Measurements from ENCODE around the gene ATP9A. TPM values are rescaled to one million over a fixed set of nuclear protein-coding genes. Genes with fewer than 3 reads are reported as not detected.

The ATP9A gene
- total and polyA plus RNA-seq, 2 of the 4 experiments (the other 2 are of a cell fraction) = 10.6 to 22.4 TPM

- Histone ChIP-seq H3K9me1 (ENCODE audit: insufficient read depth, low read length) (peaks cover 6% of the 10 kb centered on the region), H3K27ac (ENCODE audit: insufficient read depth, low read length) (peak overlapping the region; percentile 17), H3K18ac (ENCODE audit: low read depth, low read length) (no peak overlapping the region), H3K4me1 (ENCODE audit: control insufficient read depth, insufficient read depth, low read length) (peaks cover 14% of the 10 kb centered on the region), H3K27me3 (ENCODE audit: control insufficient read depth, insufficient read depth, low read length) (no peaks in the 10 kb centered on the region), H2BK120ac (ENCODE audit: low read depth, low read length) (peak overlapping the region; percentile 67), H3K79me1 (ENCODE audit: low read depth in 1 of 2, low read length in 2 of 2) (peaks cover 0 to 25% of the 10 kb centered on the region in 2 experiments; a peak in 2 of 4 replicates), H2BK20ac (ENCODE audit: low read depth, low read length) (peak overlapping the region; percentile 77), H3K9ac (ENCODE audit: low read depth, low read length) (no peak overlapping the region), H2AK5ac (ENCODE audit: low read depth, low read length) (peak overlapping the region; percentile 92), H2AFZ (replicated peaks; ENCODE audit: low read length, poor library complexity) (peak overlapping the region; percentile 79), H3K9me3 (ENCODE audit: control insufficient read depth, insufficient read depth, low read length) (no peaks in the 10 kb centered on the region), H3K56ac (ENCODE audit: extremely low read depth, insufficient read depth, low read length) (no peak overlapping the region), H3K36me3 (ENCODE audit: control insufficient read depth, insufficient read depth, low read length) (no peaks in the 10 kb centered on the region; the same call in 1 of the 2 replicates), H4K20me1 (ENCODE audit: insufficient read depth, low read length) (no peaks in the 10 kb centered on the region), H2AK9ac (replicated peaks; ENCODE audit: low read depth, low read length, poor library complexity) (no peak overlapping the region), H3K14ac (replicated peaks; ENCODE audit: low read depth, low read length) (peak overlapping the region; percentile 61; the same call in 1 of the 2 replicates), H3K23ac (ENCODE audit: low read depth, low read length) (no peak overlapping the region), H2BK15ac (ENCODE audit: low read depth, low read length) (peak overlapping the region; percentile 89; the same call in 1 of the 3 replicates), H3K4me3 (ENCODE audit: insufficient read depth, low read depth, low read length) (no peak overlapping the region), H4K8ac (ENCODE audit: low read depth in 2 of 2, low read length in 2 of 2) (peak overlapping the region in 1 of 2 experiments; percentile 26; a peak in 1 of 4 replicates), H3K4me2 (ENCODE audit: low read depth, low read length) (peak overlapping the region; percentile 0; the same call in 1 of the 2 replicates), H4K91ac (ENCODE audit: insufficient read depth, low read depth, low read length) (0 out of 2 replicates have a peak overlapping the region, but pooled peaks have one; percentile 49), H3K4ac (ENCODE audit: low read depth, low read length) (peak overlapping the region; percentile 59; the same call in 1 of the 2 replicates), H2BK5ac (ENCODE audit: low read depth, low read length, poor library complexity, severe bottlenecking) (no peak overlapping the region), H4K5ac (ENCODE audit: low read depth, low read length) (no peak overlapping the region)
- dilution Hi-C loops (cut with HindIII; ENCODE audit: low sequenced_read_pairs, unreplicated experiment) (no loop called here), intact Hi-C loops (cut with micrococcal nuclease) (loop anchor here (5.0 to 10.0 kb wide), 2 partner anchors 124 to 327 kb away; partner anchors contain the start of gene ATP9A), in situ Hi-C loops (cut with MboI; ENCODE audit: low sequenced_read_pairs) (loop anchor here (5.0 to 10.0 kb wide), 2 partner anchors 124 to 442 kb away; partner anchors contain the start of gene ATP9A)
- WGBS, 2 experiments (ENCODE audit: extremely low coverage in 2 of 2, insufficient read length in 1 of 2) = no CpG with 5 or more reads among the region's 3 CpGs
- POLR2A ChIA-PET (ENCODE audit: unreplicated experiment) = no interaction called here
- BruUV-seq (replicated peaks) = no TSS peak
- ATAC-seq (ENCODE audit: low read depth) (peak; percentile 68), DNase-seq (peak; percentile 84)
- TF ChIP-seq MXI1 (IDR thresholded peaks at IDR 0.05; ENCODE audit: borderline replicate concordance, low read depth, low read length) (no peak), FOS (IDR thresholded peaks at IDR 0.05; ENCODE audit: low read depth, low read length) (peak; percentile 45; the same call in 1 of the 2 replicates)
- CTCF ChIA-PET = interaction anchor here (0.5 to 0.6 kb wide), 3 partner anchors 25 to 1972 kb away, joined by 3 to 4 read pairs (median 3); partner anchors contain the start of gene ATP9A
Observed at GRCh38 chr20:51640743-51641142, 127.4 kb downstream of the ATP9A start.
